NCI-H1092 (cell line): ENCODE results near the gene ACTL8.

ENCODE experiments used
- DNase-seq: peaks from one replicate; lab custom pipeline; 2025; lab: John Stamatoyannopoulos, UW

Gene ACTL8, protein sequence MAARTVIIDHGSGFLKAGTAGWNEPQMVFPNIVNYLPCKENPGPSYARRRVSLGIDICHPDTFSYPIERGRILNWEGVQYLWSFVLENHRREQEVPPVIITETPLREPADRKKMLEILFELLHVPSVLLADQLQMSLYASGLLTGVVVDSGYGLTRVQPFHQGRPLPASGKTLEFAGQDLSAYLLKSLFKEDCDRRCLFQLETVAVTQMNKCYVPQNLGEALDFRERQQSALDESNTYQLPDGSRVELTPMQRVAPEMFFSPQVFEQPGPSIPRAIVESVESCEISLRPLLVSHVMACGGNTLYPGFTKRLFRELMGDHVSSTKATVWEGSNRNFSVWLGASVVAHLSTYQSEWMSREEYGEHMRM

DNA sequence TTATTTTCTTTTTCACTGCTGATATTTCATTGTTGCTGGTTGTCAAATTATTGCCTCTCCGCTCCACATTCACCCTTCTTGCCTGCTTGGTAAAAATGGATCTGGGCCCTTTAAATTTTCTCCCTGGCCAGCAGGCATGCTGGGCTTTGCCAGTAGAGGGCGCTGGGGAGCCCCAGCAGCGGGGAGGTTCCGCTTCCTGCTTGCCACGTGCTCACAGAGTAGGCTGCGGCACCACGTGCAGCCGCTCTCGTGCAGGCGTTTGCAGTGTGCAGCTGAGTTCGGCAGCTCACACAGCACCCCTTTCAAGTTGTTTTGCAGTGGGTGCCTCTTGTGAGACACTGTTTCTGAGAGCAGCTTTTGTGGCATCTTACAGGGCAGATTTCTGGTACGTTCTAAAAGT is at the start of gene ACTL8:
Gene ACTL8 (plus strand): TSS at position 214 of the 400 bp plus-strand sequence. CDS start 67,676 bp downstream, outside the sequence.
- no peak for DNase-seq

DNA sequence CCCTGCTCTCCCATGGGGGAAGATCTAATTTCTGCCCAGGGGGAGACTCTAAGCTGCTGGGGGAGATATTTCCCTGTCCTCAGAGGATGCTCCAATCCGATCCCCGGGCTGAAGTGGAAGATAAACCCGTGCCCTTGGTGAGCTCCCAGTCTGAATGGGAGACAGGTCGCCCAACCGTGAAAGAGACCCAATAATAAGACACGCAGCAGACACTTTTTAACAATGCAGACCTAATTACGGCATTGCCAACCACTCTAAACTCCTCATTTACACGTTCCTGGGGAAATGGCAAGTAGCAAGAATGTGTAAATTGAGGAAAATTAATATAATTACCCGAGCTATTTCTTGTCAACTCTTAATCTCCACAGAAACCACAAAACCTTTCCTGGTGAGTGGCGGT is 48.7 kb upstream of the ACTL8 start:
- DNase-seq, result peak; percentile 44

DNA sequence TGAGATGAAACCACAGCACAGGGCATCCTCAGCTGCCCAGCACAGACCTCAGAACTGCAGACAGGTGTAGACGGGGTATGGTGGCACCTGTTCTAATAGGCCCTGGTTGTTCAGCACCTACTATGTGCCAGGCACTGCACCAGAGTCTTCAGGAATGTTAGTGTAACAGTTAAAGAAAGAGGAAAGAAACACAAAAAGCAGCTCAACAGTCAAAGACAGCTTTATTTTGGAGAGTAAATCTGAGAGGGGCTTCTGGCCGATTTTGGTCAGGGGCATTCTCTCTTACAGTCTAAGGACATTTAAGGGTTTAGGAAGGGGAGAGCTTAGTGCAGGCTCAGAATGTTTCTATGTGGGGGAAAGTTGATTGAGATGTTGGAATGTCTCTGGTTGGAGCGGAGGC is 45.2 kb upstream of the ACTL8 start:
- no peak for DNase-seq

DNA sequence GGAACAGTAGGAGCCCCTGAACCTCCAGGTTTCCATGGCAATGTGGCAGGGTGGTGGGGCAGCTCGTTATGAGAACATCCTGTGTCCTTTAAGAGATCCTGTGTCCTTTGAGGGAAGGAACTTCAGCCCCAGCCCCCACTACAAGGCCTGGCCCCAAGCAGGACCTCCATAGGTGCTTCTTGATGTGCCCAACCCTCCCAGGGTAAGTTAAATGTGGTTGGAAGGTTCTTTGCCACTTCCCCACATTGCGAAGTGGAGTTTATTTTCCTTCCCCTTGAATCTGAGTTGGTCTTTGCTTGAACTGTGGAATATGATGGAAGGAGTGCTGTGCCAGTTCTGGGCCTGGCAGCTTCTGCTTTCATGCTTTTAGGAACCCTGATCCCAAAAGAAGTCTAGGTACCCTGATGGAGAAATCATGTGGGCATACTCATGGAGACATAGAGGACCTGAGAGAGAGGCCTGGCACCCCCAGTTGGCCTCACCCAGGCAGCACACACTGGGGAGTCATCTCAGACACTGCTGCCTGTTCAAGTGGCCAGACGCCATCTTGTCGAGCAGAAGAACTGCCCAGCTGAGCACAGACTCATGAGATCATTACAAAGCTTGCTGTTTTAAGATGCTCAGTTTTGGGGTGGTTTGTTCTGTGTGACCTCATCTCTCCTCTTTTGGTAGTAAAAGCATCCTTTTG is 44.1 kb upstream of the ACTL8 start:
- no peak for DNase-seq

DNA sequence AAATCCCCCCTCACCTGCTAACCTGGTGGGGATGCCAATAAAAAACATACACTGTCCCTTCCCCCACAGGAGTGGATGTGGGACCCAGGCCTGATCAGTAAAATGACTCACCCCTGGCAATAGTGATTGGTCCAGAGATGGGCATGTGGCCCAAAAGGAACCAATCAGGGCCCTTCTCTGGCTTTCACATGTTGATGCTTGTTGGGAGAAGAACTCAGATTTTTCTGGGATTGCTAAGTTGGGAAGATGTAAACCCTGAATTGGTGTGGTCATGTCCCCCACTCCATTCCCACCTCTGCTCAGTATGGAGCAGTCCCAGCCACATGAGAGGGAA is 43.6 kb upstream of the ACTL8 start:
- DNase-seq, result no peak

DNA sequence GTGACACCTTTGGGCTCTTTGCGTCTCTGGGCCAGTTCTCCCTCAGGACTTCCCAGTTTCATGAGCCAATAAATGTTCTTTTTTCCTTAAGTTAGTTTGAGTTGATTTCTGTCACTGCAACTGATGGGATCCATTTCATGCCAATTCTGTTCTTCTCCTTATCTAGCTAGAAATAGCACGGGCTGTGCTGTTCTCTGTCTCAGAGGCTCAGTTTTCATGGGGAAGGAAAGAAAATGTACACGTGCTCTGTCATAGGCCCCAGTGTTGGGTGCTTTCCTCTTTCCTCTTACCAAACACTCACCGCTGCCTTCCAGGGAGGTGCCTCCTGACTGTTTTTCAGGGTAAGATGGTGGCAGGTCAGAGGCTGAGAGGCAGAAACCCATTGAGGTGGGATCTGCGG is 43.2 kb upstream of the ACTL8 start:
- no peak for DNase-seq

DNA sequence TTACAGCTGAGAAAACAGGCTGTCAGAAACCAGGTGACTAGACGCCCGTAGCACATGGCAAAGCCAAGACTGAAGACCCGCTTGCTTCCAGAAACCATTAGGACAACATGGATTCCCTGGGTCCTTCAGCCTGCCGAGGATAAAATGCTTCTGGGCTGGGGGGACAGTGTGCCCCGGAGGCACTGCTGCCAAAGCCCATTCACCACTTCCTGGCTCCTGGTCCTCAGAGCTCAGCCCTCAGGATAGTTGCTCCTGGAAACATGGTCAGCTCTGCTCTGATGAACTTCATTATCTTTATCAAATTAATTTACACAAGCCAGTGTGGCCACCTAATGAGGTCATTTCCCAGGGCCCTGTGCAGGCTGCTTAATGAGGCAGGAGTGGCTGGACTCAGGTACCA is 41.1 kb upstream of the ACTL8 start:
- DNase-seq, result no peak

DNA sequence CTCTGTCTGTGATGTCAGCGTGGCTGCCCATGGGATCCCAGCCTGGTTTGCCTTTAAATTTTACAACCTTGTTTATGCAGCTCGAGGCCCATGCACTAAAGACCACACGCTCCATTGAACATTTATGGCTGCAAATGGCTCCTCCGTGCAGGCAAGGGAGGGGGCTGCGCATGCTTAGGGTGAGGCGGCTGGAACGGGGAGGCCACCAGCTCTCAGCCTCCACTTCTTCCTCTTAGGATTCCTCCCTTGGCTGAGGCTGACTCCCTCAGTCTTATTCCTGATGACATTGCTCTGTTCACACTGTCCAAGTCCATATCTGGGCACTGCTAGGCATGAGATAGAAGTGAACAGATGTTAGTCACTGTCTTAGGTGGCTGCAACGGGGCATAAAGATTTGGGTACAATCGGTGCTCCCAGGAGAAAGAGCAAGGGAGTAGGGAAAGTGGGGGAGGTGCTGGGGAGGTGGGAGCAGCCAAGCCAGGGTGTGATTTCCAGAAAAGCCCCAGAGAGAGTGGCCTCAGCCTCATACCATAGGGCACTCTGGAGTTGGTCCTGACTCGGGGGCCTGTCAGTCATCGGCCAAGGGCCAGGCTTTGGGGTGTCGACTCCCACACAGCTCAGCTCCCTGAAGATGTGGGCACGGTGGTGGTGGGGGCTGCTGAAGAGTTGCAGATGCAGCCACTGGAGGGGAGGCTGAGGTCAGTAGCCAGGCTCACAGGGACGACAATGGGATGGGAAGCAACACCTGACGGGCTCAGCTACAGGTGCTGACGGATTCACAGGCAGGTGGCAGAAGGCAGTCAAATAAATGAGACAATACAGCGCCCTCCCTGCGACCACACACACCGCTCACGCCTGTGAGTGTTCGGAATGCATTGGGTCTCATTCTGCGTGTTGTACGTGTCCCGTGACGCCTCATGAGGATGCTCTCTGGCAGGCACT is 37.3 kb upstream of the ACTL8 start:
- DNase-seq, result no peak

DNA sequence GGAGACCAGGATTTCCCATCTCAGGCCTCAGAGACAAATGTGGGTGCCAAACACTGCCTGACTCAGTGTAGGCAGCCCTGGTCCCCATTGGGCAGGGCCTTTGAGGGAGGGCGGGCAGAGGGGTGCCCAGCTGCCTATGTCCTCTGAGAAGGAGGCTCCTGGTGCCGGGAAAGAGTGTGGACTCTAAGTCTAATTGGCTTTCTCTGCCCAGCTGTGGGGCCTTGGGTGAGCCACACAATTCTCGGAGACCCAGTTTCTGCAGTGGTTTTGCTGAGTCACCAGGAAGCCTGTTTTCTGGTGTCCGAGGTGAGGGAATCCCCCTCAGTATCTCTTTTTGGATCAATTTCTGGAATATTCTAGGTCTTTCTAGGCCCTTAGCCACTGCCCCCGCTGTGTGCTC is 35.3 kb upstream of the ACTL8 start:
- no peak for DNase-seq

DNA sequence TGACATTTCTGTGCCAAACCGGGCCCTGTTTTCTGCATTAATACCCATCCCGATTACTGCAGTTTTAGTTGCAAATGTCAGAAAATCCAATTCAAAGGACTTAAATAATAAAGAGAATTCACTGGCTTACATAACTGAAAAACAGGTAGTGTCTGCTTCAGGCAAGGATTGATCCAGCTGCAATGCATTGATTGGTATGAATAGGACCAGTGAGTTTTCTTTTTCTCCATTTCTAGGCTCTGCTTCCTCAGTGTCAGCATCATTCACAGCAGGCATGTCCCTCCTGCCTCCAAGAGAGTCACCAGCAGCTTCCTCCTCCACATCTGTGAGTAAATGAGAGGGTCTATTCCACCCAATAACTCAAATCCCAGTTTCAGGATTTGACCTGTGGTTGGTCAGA is 33.7 kb upstream of the ACTL8 start:
- DNase-seq, result no peak

DNA sequence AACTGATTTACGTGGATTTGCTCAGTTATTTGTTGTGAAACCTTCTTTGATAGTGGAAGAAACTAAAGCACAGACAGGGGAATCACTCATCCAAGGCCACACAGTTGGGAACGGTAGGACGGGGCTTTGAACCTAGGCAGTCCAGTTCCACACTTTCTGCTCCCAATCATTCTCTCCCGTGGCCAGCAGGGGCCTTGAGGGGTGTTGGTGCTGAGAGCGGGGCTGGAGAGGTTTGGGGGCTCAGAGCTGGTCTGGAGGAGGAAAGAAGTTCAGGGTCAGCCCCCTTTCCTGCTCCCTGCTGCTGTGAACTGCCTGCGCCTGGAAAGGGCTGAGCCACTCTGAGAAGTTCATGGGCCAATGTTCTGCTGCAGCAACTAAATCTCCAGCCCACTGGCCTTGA is 31.4 kb upstream of the ACTL8 start:
- no peak for DNase-seq

DNA sequence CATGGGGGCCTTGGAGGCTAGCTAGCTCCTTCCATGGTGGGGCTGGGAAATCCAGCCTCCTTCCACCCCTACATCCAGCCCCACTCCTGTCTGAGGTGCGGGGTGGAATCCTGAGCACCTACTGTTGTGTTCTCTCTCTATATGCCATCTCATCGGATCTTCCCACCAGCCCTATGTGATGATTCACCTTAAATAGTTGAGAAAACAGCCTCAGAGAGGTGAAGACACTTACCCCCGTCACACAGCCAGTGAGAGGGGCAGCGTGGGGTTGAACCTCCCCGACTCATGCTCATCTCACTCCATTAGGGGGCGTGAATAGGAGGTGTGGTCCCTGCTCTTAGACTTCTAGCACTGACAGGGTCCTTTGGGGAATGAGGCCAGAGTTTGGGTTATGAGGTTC is 31.0 kb upstream of the ACTL8 start:
- DNase-seq, result no peak

DNA sequence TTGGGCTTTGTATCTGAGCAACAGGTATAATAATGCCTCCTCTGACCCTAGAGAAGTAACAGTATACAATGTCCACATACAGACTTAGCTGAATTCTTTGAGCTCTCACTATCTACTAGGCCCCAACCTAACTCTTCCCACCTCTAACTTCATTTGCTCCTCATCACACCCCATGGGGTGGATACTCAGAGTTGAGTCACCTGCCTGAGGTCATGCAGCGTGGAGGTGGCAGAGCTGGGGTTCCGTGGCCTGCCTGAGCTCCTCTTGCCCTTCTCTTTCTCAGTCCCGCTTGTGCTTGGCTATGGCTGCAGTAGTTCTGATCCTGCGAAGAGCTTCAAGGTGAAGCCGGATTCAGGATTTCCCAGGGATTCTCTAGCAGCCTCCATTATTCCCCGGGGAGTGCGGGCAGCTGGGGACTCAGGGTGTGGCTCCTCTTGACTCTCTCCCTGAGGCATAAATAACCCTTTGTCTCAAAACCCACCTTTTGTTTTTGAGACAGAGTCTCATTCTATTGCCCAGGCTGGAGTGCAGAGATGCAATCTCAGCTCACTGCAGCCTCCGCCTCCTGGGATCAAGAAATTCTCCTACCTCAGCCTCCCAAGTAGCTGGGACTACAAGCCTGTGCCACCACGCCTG is 29.9 kb upstream of the ACTL8 start:
- DNase-seq, result no peak

DNA sequence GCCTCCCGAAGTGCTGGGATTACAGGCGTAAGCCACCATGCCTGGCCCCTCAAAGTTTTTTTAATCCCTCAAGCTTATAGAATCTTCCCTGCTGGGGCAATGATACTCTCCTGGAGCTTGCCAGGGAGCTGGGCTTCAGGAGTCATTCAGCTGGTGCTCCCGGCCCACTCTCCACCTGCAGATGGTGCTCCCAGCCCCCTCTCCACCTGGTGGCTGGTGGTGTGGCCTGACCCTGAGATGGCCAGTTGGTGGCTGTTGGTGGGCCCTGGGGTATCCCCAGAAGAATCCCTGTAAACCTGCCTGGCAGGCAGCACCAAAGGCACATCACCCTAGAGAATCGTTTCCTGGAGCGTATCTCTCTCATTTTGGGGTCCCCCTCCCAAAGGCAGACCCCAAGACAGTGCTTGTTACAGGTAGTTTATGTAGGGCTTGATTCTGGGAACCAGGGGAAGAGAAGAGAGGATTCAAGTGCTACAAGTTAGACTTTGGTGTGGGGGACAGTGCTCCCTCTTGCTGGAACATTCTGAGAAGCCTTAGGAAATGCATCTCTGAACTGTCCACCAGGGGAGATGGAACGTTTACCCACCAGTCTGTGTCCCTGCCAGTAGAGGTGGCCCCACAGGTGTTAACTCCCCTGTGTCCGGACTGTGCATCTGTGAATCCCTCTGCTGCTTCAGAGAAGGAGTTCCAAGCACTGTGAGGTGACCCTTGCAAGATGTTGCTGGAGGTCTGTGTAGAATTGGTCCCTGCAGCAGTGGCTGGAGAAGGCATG is 29.1 kb upstream of the ACTL8 start:
- no peak for DNase-seq

DNA sequence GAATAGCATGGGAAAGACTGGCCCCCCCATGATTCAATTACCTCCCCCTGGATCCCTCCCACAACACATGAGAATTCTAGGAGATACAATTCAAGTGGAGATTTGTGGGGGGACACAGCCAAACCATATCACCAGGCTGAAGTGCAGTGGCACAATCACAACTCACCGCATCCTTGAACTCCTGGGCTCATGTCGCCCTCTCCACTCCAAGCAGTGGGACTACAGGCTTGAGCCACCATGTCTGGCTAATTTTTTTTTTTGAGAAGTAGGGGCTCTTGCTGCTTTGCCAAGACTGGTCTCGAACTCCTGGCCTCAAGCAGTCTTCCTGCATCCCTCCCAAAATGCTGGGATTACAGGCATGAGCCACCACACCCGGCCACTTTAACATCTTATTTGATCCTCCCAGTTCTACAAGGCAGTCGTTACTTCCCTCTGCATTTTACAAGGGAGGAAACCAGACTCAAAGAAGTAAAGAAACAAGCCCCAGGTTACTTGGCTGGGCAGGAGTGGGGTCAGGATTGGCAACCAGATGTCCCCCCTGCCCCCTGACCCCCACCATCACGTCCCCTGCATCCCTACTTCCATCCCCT is 26.9 kb upstream of the ACTL8 start:
- no peak for DNase-seq

DNA sequence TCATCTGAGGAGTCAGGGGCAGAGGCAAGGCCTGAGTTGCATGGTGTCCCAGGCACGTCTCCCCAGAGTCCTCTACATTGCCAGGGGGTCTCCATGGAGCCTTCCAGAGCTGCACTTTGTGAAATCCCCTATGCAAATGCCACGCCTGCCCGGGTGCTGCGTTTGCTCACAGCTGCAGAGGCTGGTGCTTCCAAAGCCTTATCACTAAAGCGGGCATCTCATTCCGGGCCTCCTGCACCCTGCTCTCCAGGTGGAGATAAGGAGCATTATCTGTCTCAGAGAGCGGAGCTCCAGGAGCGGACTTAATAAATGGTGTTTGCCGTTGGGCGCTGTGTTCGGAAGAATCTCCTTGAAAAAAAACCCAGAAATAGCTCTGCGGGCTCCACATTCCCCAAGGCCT is 25.9 kb upstream of the ACTL8 start:
- no peak for DNase-seq

DNA sequence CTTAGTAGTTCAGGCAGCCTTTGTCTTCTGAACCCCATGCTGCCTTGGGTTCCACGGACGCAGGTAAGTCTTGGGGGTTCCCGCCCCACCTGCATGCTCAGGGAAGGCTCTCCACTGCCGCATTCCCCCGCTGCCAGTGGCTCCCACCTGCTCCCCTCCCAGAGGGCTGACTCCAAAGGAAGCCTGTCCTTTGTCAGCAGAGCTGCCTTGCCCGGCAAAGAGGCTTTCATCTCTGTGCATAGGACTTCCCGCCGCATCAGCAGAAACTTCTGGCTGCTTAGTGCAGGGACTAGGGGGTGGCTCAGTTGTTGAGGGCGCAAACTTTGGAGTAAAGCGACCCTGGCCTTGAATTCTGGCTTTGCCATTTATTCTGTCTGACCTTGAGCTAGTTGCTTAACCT is 25.2 kb upstream of the ACTL8 start:
- no peak for DNase-seq

DNA sequence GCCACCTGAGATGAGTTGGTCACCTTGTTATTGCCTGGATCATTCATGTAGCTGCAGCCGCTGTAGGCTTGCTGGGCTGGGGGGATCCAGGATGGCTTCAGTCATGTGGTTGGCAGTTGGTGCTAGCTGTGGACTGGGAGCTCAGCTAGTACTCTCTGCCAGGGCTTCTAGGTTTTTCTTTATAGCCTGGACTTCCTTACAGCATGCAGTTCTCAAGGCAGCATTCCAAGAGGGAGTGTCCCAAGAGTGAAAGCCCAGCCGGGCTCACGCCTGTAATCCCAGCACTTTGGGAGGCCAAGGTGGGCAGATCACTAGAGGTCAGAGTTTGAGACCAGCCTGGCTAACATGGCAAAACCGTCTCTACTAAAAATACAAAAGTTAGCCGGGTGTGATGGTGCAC is 23.7 kb upstream of the ACTL8 start:
- no peak for DNase-seq

DNA sequence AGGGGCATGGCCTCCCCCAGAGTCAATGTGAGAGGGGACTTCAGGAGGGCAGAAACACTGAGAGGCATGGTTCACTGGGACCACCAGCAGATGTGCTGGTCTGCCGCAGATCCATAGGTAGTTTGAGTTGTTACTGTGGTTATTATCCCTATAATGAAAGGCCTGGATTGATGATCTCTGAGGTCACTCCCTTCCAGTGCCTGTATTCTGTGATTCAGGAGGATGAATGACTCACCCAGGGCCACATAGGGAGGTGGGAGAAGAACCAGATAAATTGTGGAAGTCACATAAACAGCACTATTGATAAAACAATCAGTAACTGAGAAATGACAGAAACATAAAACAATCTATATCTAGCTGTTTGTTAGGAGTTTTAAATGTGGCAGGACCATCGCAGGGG is 22.7 kb upstream of the ACTL8 start:
- DNase-seq, result no peak

DNA sequence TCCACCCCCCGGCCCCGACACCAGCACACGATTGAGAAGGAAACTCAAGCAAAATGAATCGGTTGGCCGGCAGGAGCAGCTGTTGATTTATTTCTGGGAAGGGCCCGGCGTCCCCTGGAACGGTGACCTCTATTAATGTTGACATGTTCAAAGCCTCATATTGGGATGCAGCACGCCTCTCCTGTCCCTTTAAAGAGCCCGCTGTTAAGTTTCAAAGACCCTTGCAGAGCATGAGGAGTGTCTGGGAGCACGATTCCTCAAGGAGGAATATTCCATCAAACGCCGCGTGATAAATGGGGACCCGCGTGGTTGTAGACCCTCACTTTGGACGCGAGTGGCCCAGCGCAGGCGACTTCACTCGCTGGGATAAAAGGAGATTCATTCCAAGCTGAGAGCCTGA is 21.5 kb upstream of the ACTL8 start:
- DNase-seq, result no peak

DNA sequence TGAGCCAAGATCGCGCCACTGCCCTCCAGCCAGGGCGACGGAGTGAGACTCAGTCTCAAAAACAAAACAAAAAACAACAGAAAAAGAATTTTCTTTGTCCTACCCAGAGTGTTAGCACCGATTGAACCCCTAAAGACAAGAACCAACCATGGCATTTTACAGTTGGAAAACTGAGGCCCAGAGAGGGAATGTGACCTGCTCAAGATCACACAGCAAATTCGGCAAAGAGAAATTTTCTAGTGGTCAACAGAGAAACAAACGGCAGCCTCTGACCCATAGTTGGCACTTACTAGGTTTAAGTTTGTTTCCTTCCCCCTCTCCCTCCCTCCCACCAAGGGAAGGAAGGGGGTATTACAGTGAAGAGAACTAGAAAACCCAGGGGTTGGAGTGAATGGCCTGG is 20.5 kb upstream of the ACTL8 start:
- DNase-seq, result no peak
